GM10266 (cell line): Measurements from ENCODE around the gene SDS.

Experiments
- DNase-seq: peaks from one replicate; pipeline ENCODE4 v3.0.0; 2012; ENCODE audit errors: extremely low spot score
- TF ChIP-seq, protein P1 (sequence below): IDR thresholded peaks from 2 replicates; pipeline ENCODE4 v1.5.1; 2012; ENCODE audit warnings: mild to moderate bottlenecking, low read depth; ENCODE audit not compliant: control insufficient read depth, insufficient read depth; ENCODE audit errors: missing control alignments

The SDS gene

DNA sequence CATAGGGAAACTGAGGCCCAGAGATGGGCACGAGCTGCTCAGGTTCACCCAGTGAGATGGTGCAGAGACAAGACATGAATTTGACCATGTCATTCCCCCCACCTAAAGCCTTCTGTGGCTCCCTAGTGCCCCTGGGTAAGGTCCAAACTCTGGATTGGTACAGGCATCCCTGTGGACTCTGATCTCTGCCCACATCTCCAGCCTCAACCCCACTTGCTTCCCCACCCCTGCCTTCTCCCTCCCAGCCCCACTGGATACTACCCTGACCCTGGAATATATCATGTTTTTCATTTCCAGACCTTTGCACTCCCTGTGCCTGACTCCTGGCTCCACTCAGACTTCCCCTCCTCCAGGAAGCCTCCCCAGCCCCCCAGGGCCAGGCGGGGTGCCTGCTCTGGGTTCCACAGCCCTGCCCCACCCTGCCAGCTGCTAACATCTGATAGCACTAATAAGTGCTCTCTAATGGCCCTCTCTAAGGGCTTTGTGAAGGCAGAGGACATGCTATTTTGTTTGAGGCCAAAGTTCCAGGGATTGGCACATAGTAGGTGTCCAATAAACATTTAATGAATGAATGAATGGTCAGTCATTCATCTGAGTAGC, 17.4 kb upstream of the SDS start:
- no peak for DNase-seq
- TF ChIP-seq, protein P1, sequence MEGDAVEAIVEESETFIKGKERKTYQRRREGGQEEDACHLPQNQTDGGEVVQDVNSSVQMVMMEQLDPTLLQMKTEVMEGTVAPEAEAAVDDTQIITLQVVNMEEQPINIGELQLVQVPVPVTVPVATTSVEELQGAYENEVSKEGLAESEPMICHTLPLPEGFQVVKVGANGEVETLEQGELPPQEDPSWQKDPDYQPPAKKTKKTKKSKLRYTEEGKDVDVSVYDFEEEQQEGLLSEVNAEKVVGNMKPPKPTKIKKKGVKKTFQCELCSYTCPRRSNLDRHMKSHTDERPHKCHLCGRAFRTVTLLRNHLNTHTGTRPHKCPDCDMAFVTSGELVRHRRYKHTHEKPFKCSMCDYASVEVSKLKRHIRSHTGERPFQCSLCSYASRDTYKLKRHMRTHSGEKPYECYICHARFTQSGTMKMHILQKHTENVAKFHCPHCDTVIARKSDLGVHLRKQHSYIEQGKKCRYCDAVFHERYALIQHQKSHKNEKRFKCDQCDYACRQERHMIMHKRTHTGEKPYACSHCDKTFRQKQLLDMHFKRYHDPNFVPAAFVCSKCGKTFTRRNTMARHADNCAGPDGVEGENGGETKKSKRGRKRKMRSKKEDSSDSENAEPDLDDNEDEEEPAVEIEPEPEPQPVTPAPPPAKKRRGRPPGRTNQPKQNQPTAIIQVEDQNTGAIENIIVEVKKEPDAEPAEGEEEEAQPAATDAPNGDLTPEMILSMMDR = no peak

DNA sequence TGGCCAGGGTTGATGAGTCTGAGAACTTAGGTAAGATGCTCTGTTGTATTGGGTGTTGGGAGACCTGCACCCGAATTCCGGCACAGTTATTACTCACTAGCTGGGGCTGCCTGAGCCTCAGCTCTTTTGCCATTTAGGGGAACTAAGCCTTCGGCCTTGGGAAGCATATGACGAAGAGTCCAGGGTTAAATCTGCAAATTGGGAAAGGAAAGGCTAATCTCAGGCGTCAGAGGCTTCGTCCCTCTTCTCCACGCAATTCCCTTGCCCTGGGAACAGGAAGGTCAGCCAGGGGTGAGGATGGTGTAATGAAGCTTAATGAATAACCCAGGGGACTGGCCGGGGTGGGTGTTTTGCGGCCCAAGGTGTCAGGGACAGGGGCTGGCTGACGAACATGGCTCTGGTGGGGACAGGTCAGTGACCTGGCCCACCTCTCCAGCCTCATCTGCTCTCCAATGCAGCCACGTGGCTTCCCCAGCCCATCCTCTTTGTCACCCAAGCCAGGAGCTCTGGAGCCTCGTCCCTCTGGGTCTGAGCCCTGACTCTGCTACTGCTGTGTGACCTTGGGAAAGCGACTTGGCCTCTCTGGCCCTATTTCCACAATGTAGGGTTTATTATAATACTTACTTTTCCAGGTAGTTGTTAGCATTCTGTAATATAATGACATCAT, 14.7 kb upstream of the SDS start:
- no peak for DNase-seq
- TF ChIP-seq, protein P1 = no peak

DNA sequence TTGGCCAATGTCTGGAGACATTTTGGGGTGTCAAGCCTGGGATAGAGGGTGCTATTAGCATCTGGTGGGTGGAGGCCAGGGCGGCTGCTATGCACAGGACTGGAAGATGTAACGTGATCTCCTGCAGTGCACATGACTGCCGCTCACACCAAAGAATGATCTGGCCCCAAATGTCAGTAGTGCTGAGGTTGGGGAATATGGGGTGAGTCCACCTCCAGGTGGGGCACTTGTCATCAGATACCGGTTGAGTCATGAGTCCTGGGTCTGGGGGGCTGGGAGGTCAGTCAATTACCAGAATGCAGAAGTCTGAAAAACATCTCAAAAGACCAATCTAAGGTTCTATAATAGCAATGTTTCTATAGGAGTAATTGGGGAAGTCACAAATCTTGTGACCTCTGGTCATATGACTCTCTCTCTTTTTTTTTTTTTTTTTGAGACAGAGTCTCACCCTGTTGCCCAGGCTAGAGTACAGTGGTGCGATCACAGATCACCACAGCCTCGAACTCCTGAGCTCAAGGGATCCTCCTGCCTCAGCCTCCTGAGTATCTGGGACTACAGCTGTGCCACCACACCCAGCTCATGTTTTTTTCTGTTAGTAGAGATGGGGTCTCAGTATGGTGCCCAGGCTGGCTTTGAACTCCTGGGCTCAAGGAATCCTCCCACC, 12.5 kb upstream of the SDS start:
- TF ChIP-seq, protein P1 = no peak
- DNase-seq = no peak

DNA sequence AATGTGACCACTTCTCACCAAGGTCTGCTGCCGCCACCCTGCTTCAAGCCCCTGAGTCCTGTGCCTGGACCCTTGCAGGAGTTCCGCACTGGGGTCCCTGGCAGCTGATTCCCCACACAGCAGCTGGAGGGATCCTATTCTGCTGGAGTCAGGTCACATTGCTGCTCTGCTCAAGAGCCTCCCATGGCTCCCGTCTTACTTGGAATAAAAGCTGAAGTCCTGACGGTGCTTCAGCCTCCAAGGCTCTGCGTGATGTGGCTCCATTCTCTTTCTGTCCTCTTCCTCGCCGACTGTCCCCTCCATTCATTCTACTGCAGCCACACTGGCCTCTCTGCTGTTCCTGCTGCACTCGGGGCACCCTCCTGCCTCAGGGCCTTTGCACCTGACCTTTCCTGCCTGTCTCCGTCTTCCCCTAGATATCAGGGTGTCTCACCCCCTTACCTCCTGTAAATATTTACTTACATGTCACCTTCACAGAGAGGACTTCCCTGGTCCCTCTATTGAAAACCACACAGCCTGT, 10.9 kb upstream of the SDS start:
- DNase-seq = no peak
- TF ChIP-seq, protein P1 = no peak

DNA sequence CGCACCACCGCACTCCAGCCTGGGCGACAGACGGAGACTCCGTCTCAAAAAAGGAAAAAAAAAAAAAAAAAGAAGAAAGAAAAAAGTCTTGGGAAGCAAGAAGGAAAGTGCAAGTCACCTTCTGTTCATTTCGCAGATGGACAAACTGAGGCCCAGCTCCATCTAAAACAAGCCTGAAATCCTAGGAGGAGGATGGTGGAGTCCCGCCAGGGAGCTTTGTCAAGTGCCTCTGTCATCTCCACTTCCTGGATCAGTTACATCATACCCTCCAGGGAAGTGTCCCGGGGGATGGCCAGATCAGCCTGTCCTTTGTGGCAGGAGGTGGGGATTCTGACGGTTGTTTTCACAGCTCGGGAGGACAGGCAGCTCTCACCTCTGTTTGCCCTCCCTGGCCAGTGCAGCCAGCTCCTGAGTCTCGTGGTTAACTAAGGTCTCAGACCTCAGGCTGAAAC, 9.8 kb upstream of the SDS start:
- DNase-seq = no peak

DNA sequence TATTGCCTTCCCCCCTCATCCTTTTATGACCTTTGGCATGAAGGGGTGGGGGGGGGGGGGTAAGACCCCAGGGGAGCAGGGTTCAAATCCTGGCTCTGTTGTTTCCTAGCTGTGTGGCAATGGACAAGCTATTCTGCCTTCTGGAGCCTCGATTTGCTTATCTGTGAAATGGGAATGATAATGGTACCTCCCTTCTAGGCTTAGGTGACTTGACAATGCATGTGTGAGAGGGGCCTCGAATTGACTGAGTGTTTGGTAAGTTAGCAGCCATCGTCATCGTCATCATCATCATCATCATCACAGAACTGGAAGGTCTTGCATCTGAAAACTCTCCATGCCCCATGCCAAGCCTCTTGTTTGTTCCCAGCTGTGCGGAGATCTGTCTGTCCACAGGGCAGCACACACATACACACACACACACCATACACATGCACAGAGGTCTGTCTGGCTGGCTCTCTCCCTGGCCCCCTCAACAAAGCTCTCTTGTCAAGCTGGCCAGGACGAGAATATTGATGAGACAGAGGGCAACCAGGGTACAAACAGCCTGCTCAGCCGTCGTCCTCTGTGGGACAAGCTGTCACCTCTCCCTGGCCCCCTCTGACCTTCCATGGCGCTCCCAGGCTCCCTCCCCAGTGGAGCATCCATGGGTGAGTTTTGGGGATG, 5.9 kb upstream of the SDS start:
- no peak for DNase-seq
- TF ChIP-seq, protein P1 = no peak

More for the DNA sequence above, 9.8 kb upstream of the SDS start:
- TF ChIP-seq, protein P1 = no peak

DNA sequence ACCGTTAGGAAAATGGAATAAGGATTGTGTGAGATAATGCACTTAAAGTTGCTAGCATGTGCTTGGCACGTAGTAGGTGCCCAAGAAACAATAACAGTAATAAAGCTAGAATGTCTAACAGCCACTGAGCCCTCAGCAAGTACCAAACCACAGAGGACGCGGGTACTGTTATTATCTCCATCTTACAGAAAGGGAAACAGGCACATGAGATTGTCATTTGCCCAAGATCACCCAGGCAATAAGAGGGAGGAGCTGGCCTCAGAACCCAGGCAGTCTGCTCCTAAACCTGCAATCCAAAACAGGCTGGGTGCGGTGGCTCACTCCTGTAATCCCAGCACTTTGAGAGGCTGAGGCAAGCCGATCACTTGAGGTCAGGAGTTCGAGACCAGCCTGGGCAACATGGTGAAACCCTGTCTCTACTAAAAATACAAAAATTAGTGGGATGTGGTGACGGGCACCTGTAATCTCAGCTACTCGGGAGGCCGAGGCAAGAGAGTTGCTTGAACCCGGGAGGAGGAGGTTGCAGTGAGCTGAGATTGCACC, 5.1 kb upstream of the SDS start:
- TF ChIP-seq, protein P1 = no peak
- DNase-seq = no peak
